Activated T-helper 2 cell treated with anti-CD3 and anti-CD28 coated beads, Interferon-gamma antibody, Interleukin-2, Interleukin-4, amounts not matched to agents 10 μg/mL and 5 μg/mL and 100 μg/mL, durations not matched to agents 14 hours and 24 hours and 36 hours (primary cell): Measurements from ENCODE around the gene SYT13. TPM values are rescaled to one million over a fixed set of nuclear protein-coding genes. Genes with fewer than 3 reads are reported as not detected.

Experiments
- DNase-seq: peaks from one replicate; pipeline ENCODE4 v3.0.0; 2021; ENCODE audit warnings: low spot score
- H3K27ac Mint-ChIP-seq: one replicate; pipeline ENCODE4 v1.8.0; 2021; ENCODE audit warnings: mixed read lengths
- H3K27me3 Mint-ChIP-seq: one replicate; pipeline ENCODE4 v1.8.0; 2021; ENCODE audit warnings: low read depth, mixed read lengths
- H3K36me3 Mint-ChIP-seq: one replicate; pipeline ENCODE4 v1.8.0; 2021; ENCODE audit warnings: low read depth, mixed read lengths
- H3K4me1 Mint-ChIP-seq: one replicate; pipeline ENCODE4 v1.8.0; 2021; ENCODE audit warnings: low read depth, mixed read lengths
- H3K4me3 Mint-ChIP-seq: one replicate; pipeline ENCODE4 v1.8.0; 2021; ENCODE audit warnings: low read depth, mild to moderate bottlenecking, moderate library complexity, mixed read lengths
- H3K9me3 Mint-ChIP-seq: one replicate; pipeline ENCODE4 v1.8.0; 2021; ENCODE audit warnings: mixed read lengths
- intact Hi-C: fragments of 100-400 bp; cut with micrococcal nuclease; formaldehyde crosslinking; loops from one replicate; pipeline ENCODE4 v1.15.1; 2023
- total RNA-seq: library from RNA; stranded (reverse); gene quantifications from 2 replicates; pipeline ENCODE4 v1.2.3, GENCODE V29; 2022

SYT13 gene, protein sequence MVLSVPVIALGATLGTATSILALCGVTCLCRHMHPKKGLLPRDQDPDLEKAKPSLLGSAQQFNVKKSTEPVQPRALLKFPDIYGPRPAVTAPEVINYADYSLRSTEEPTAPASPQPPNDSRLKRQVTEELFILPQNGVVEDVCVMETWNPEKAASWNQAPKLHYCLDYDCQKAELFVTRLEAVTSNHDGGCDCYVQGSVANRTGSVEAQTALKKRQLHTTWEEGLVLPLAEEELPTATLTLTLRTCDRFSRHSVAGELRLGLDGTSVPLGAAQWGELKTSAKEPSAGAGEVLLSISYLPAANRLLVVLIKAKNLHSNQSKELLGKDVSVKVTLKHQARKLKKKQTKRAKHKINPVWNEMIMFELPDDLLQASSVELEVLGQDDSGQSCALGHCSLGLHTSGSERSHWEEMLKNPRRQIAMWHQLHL
- not detected in 2 replicates for total RNA-seq

DNA sequence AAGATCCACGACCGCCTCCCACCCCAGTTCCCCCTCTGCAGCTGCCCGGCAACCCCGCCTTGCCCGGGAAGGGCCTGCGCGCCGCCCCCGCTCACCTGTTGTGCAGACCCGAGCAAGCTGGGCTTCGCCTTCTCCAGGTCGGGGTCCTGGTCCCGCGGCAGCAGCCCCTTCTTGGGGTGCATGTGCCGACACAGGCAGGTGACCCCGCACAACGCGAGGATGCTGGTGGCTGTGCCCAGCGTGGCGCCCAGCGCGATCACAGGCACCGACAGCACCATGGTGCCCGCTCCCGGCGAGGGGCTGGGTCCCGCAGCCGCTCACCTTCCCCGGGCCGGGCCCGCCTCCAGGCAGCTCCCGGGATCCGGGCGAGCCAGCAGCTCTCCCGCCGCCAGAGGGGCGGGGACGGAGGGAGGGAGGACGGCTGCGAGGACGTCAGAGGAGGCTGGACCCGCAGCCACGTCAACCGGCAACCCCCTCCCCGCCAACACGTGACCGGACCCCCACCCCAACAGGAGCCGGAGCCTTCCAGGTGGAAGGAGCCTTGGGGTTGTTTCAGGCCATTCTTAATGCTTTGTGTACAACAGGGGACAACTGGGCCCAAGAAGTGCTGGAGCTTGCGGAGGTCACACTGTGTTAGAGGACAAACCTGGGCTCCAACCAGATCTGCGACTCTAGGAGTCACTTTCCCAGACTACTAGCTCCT is at the start of gene SYT13:
TSS of gene SYT13 (minus strand) at position 412 of the 703 bp plus-strand sequence. CDS start at position 278, 134 bp downstream.
- Mint-ChIP-seq H3K4me1 (no peaks in the 10 kb centered on the region), H3K9me3 (no peaks in the 10 kb centered on the region), H3K27me3 (peaks cover 60% of the 10 kb centered on the region), H3K4me3 (no peak within 1 kb of the TSS), H3K27ac (no peak within 1 kb of the TSS), H3K36me3 (no peaks in the 10 kb centered on the region)
- intact Hi-C loops: no loop called here
- no peak for DNase-seq

DNA sequence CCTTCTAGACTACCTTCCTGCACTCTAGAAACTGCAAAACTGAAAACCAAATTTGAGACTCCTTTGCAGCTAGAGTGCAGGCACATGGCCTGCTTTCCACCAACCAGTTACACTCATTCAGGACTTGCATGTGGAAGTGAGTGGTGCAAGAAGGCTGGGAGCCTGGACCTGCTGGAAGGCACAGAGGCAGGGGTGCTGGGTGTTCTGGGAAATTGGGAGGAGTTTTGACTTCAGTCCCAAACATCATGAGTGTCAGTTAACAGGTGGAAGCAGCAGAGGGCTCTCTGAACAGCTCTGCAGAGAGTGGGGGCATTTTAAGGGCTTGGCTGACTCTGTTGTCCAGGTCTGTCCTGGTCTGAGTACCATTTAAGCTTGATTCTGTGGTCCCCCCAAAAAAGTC is 49.3 kb upstream of the SYT13 start:
- Mint-ChIP-seq H3K4me3 (no peak overlapping the region), H3K36me3 (no peaks in the 10 kb centered on the region), H3K4me1 (peaks cover 9% of the 10 kb centered on the region), H3K27ac (no peak overlapping the region), H3K9me3 (no peaks in the 10 kb centered on the region), H3K27me3 (peaks cover 10% of the 10 kb centered on the region)
- no peak for DNase-seq
- intact Hi-C loops: no loop called here

DNA sequence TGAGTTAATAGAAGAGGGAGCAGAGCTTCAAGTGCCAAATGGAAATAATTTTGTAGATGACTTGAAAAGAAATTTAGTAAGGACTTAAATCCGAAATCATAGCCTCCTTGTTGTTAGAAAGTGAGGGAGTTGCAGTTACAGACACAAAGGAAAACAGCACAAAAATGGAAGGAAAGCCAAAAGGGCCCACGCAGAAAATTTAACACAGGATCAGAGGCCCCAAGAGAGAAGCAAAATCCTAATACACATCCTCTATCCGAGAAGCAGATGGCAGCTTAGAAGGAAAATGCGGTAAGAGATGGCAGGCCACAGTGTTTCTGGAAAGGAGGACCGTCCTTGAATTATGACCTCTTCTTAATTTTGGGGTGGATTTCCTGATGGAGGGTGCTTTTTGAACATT is 48.7 kb upstream of the SYT13 start:
- Mint-ChIP-seq H3K9me3 (no peaks in the 10 kb centered on the region), H3K27ac (no peak overlapping the region), H3K4me3 (no peak overlapping the region), H3K27me3 (peaks cover 10% of the 10 kb centered on the region), H3K36me3 (no peaks in the 10 kb centered on the region), H3K4me1 (peaks cover 4% of the 10 kb centered on the region)
- intact Hi-C loops: loop anchor here (5.0 kb wide), 1 partner anchor 398 kb away; no protein-coding TSS in a partner anchor
- no peak for DNase-seq

DNA sequence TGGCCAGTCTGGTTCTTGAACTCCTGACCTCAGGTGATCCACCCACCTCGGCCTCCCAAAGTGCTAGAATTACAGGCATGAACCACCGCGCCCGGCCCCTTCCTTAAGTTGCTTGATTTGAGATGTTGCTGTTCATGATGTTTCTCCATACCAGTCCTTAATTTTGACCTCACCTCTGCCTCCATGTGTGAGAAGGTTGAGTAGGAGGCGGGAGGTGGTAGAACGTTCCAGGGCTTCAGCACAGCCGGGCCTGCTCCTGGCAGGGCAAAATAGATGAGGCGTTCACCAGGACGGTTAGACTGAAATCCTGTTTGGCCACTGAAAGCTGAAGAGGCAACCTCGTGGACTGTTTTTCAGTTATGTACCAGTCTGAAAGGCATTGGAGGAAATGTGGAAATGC is 48.3 kb upstream of the SYT13 start:
- H3K27ac Mint-ChIP-seq: no peak overlapping the region
- H3K36me3 Mint-ChIP-seq: no peaks in the 10 kb centered on the region
- H3K9me3 Mint-ChIP-seq: no peaks in the 10 kb centered on the region
- no peak for DNase-seq
- intact Hi-C loops: loop anchor here (5.0 kb wide), 1 partner anchor 397 kb away; no protein-coding TSS in a partner anchor
- peaks cover 10% of the 10 kb centered on the region for H3K27me3 Mint-ChIP-seq
- no peaks in the 10 kb centered on the region for H3K4me1 Mint-ChIP-seq
- no peak overlapping the region for H3K4me3 Mint-ChIP-seq

DNA sequence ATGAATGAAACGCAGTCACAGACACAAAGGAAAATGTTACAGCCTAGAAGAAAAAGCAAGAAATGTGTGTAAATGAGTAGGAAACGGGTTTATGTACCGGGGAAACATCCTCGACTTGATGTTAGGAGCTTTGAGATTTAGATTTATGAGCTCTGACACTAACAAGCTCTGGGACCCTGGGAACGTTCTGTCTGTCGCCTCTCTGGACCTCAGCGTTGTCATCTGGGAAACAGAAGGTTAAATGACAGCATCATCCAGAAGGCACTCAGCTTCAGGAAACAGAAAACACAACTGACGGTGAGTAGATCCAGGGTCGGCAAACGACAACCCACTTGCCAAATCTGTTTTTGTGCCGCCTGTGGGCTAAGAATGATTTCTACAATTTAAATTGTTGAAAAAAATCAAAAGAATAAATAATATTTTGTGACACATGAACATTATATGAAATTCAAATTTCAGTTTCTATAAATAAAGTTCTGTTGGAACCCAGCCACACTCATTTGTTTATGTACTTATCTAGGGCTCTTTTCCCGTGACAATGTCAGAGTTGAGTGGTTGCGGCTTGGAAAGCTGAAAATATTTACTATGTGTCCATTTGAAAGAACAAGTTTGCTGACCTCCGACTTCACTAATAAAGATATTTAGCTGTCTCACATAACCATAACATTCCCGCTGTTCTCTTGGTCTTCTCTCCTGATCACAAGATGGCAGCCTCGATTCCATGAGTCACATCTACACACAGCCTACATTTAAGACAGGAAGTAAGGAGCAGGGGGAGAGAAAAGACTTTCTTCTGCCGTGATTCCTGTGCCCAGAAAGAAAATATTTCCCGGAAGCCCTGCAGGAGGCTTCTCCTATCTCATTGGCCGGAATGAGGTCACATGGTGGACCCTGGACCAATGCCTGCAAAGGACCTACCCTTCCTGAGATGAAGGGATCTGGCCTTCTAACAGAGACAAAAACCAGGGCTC is 47.1 kb upstream of the SYT13 start:
- no peaks in the 10 kb centered on the region for H3K9me3 Mint-ChIP-seq
- H3K4me3 Mint-ChIP-seq: no peak overlapping the region
- intact Hi-C loops: loop anchor here (5.0 kb wide), 1 partner anchor 396 kb away; no protein-coding TSS in a partner anchor
- no peak for DNase-seq
- H3K36me3 Mint-ChIP-seq: no peaks in the 10 kb centered on the region
- no peaks in the 10 kb centered on the region for H3K4me1 Mint-ChIP-seq
- H3K27me3 Mint-ChIP-seq: peaks cover 8% of the 10 kb centered on the region
- H3K27ac Mint-ChIP-seq: no peak overlapping the region

DNA sequence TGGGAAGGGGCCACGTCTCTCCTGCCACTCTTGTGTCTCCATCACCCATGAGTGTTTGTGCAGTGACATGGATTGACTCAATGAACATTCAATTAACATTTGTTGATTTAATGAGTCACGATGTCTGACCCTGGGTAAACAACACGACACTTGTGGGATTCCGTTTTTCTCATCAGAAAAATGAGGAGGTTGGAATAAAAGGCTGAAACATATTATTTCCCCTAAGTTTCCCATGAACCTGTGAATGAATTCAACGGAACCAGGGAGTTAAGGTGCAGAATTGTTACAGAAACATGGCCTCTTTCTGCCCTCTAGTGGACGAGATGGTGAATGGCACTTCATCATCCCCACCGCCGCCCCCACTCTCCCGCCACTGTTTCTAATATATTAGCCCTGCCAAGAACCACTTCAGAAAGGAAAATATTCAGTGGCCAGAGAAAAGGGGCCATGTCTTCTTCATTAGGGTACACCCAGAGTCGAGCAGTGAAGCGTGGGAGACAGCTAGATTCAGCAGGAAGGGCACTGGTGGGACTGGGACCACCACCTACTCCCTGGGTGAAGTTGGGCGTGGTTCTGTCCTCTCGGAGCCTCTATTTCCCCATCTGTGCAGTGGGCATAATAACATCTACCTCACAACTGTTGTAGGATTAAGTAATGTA is 46.3 kb upstream of the SYT13 start:
- no peaks in the 10 kb centered on the region for H3K4me1 Mint-ChIP-seq
- H3K36me3 Mint-ChIP-seq: no peaks in the 10 kb centered on the region
- no peak overlapping the region for H3K4me3 Mint-ChIP-seq
- H3K27ac Mint-ChIP-seq: no peak overlapping the region
- no peaks in the 10 kb centered on the region for H3K9me3 Mint-ChIP-seq
- no peak for DNase-seq
- peaks cover 8% of the 10 kb centered on the region for H3K27me3 Mint-ChIP-seq
- intact Hi-C loops: loop anchor here (1.0 to 5.0 kb wide), 2 partner anchors 222 to 395 kb away; no protein-coding TSS in a partner anchor

DNA sequence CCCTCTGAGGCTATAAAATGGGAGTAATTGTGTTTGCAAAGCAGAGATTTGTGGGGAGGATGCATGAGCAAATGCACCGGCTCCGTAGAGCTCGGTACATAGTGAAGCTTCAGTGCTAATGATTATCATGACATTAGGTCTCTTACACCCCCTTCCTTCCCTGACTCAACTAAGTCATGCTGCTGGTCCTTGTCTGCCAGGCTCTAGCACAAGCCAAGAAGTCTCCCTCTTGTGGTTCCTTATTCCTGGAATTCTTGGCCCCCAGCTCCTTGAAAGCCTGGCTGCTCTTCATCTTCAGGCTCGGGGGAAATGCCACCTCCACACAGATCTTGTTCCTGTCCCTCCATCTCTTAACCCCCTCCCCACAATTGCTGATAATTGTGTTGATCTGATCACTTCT is 45.7 kb upstream of the SYT13 start:
- DNase-seq: no peak
- intact Hi-C loops: loop anchor here (1.0 to 5.0 kb wide), 2 partner anchors 222 to 395 kb away; no protein-coding TSS in a partner anchor
- no peaks in the 10 kb centered on the region for H3K4me1 Mint-ChIP-seq
- H3K27ac Mint-ChIP-seq: no peak overlapping the region
- peaks cover 11% of the 10 kb centered on the region for H3K27me3 Mint-ChIP-seq
- no peaks in the 10 kb centered on the region for H3K36me3 Mint-ChIP-seq
- H3K4me3 Mint-ChIP-seq: no peak overlapping the region
- no peaks in the 10 kb centered on the region for H3K9me3 Mint-ChIP-seq

DNA sequence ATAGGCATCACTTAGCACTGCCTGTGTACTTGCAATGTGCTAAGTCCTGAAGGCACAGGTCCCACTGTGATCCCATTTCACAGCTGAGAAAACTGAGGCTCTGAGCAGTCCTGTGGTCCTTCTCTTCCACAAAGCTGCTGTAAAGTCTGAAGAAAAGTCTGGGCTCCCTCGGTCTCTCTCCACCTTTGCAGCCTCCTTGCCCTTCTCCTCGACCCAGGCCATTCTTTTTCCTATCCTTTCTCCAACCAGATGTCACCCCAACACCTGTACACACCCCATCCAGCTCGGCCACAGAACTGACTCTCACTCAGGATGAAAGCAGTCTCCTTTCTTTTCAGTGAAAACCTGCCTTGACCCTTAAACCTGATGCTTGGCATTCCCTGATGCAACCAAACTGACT is 42.6 kb upstream of the SYT13 start:
- H3K4me1 Mint-ChIP-seq: no peaks in the 10 kb centered on the region
- no peak for DNase-seq
- peaks cover 13% of the 10 kb centered on the region for H3K27me3 Mint-ChIP-seq
- no peak overlapping the region for H3K4me3 Mint-ChIP-seq
- H3K36me3 Mint-ChIP-seq: no peaks in the 10 kb centered on the region
- H3K27ac Mint-ChIP-seq: no peak overlapping the region
- intact Hi-C loops: no loop called here
- no peaks in the 10 kb centered on the region for H3K9me3 Mint-ChIP-seq

DNA sequence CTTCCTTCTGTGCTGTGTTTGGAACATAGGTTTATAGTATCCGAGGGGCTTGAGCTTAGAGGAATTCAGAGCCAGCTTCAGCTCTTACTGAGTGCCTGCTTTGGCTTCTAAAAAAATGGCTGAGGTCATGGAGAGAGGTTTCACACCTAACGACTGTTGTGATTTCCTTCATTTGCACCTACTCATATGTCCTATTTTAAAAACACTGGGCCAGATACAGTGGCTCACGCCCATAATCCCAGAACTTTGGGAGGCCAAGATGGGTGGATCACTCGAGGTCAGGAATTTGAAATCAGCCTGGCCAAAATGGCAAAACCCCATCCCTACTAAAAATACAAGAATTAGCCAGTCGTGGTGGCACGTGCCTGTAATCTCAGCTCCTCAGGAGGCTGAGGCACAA is 38.3 kb upstream of the SYT13 start:
- peaks cover 9% of the 10 kb centered on the region for H3K27me3 Mint-ChIP-seq
- H3K27ac Mint-ChIP-seq: no peak overlapping the region
- intact Hi-C loops: no loop called here
- no peaks in the 10 kb centered on the region for H3K36me3 Mint-ChIP-seq
- no peaks in the 10 kb centered on the region for H3K9me3 Mint-ChIP-seq
- DNase-seq: no peak
- H3K4me3 Mint-ChIP-seq: no peak overlapping the region
- H3K4me1 Mint-ChIP-seq: no peaks in the 10 kb centered on the region

DNA sequence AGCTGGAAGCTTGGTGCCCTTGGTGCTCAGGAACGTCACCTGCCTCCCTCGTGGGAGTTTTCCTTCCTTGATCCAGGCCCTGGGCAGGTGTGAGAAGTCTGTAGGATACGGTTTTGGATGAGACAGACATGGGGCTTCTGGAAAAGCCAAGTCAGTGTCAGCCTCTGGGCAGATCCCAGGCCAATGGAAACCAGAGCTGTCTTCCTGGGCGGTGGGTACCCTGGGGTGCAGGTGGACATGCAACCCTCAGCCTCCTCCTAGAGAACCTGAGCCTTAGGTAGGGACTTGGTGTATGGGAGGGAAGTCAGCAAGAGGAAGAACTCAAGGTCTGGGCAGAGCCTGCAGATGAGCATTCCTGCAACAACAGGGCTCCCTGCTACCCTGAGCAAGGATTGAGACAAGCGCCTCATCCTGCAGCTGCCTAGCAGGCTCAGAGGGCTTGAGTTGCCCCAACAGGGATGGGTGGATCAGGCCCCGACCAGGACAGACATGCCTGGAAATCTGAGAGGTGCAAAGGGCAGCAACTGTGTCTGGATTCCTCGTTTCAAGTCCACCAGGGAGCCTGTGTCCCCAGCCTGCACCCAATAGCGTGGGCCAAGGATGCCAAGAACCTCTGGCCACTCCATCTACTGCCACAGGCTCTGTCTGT is 37.6 kb upstream of the SYT13 start:
- no peaks in the 10 kb centered on the region for H3K9me3 Mint-ChIP-seq
- intact Hi-C loops: no loop called here
- H3K36me3 Mint-ChIP-seq: no peaks in the 10 kb centered on the region
- DNase-seq: no peak
- no peak overlapping the region for H3K27ac Mint-ChIP-seq
- peaks cover 9% of the 10 kb centered on the region for H3K27me3 Mint-ChIP-seq
- H3K4me1 Mint-ChIP-seq: no peaks in the 10 kb centered on the region
- no peak overlapping the region for H3K4me3 Mint-ChIP-seq

DNA sequence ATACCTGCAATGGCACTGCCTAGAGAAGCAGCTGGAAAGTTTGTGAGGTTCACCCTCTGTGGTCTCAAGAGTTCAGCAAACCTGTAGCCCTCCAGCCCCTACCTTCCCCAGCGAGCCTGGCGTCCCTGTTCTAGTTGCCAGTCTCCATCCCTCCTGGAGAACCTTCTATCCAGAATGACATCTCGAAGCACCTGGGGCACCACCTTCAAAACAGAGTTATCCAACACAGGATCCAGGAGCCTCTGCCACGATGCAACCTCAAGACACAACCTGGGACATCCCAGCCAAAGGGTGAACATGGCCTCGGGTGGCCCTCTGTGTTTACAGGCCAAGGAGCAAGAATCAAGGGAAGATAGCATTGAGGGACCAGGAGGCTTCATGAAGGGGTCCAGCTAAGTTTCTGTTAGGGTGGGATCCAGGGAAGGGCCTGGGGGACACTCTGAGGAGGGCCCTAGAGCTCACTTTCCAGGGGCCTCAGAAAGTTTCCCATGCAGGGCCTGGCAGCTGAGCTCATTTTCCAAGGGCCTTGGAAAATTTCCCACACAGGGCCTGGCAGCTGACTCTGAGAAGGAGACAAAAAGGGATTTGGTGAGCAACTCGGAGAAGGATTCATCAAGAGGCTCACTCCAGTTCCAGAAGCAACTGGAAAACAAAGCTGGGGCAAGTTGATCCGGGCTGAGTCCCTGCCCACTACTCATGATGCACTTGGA is 36.9 kb upstream of the SYT13 start:
- DNase-seq: no peak
- Mint-ChIP-seq H3K4me1 (no peaks in the 10 kb centered on the region), H3K36me3 (no peaks in the 10 kb centered on the region), H3K4me3 (no peak overlapping the region), H3K9me3 (no peaks in the 10 kb centered on the region), H3K27me3 (peaks cover 9% of the 10 kb centered on the region), H3K27ac (no peak overlapping the region)
- intact Hi-C loops: no loop called here
